K562 (cell line): Measurements from ENCODE around the gene TPGS2. TPM values are rescaled to one million over a fixed set of nuclear protein-coding genes. Genes with fewer than 3 reads are reported as not detected.

ENCODE experiments used
- CBX2 ChIP-seq: fragments of 200-600 bp; sonication (generic); IDR thresholded peaks from one replicate; pipeline ENCODE4 v1.6.1; 2012; ENCODE audit warnings: mild to moderate bottlenecking, low read length, inconsistent platforms; ENCODE audit not compliant: insufficient read depth, poor library complexity, severe bottlenecking
- E2F6 ChIP-seq, 2 experiments: IDR thresholded peaks; 2 replicates each; pipeline ENCODE4 v1.6.1; 2011; ENCODE audit warnings: borderline replicate concordance in 1 of 2, control low read depth in 1 of 2, low read depth in 1 of 2, low read length in 1 of 2, mild to moderate bottlenecking in 1 of 2, mixed read lengths in 1 of 2, moderate library complexity in 1 of 2; ENCODE audit not compliant: insufficient read depth in 1 of 2, insufficient read length in 1 of 2, poor library complexity in 1 of 2, severe bottlenecking in 1 of 2; ENCODE audit errors: extremely low read depth in 1 of 2
- NCOA2 ChIP-seq, 2 experiments: fragments of 450-650 bp; IDR thresholded peaks; 2 replicates each; pipeline ENCODE4 v1.6.1; 2018; ENCODE audit warnings: mild to moderate bottlenecking in 2 of 2, moderate library complexity in 1 of 2; ENCODE audit not compliant: partially characterized antibody in 2 of 2
- NFXL1 ChIP-seq: fragments of 450-650 bp; formaldehyde crosslinking; IDR thresholded peaks from 2 replicates; pipeline ENCODE4 v1.4.0; 2021; ENCODE audit warnings: mild to moderate bottlenecking
- NONO ChIP-seq, 2 experiments: fragments of 200-400 bp in 1 of 2; fragments of 450-650 bp in 1 of 2; formaldehyde crosslinking in 1 of 2; IDR thresholded peaks; 2 replicates each; pipeline ENCODE4 v1.6.1; 2017; ENCODE audit warnings: low read depth in 2 of 2, mild to moderate bottlenecking in 2 of 2, moderate library complexity in 2 of 2, low read length in 1 of 2
- NR2C1 ChIP-seq, 2 experiments: fragments of 450-650 bp; IDR thresholded peaks; 2 replicates each; pipeline ENCODE4 v1.6.1; 2017; ENCODE audit warnings: mild to moderate bottlenecking in 2 of 2, antibody characterized with exemption in 1 of 2, inconsistent platforms in 1 of 2, missing compliant biosample characterization in 1 of 2, missing genetic modification characterization in 1 of 2
- PTRF ChIP-seq: fragments of 450-650 bp; IDR thresholded peaks from 2 replicates; pipeline ENCODE4 v1.6.1; 2016; ENCODE audit warnings: mild to moderate bottlenecking, missing genetic modification characterization, missing compliant biosample characterization
- STAG1 ChIP-seq: sonication (generic); formaldehyde crosslinking; IDR thresholded peaks from 2 replicates; pipeline ENCODE4 v1.5.0; 2020; ENCODE audit warnings: missing genetic modification reagents, borderline replicate concordance
- ZNF232 ChIP-seq: sonication (generic); formaldehyde crosslinking; IDR thresholded peaks from 2 replicates; pipeline ENCODE4 v1.8.0; 2022; ENCODE audit warnings: mild to moderate bottlenecking, missing genetic modification reagents
- ZNF324 ChIP-seq: fragments of 250-450 bp; sonication (Bioruptor Pico); IDR thresholded peaks from 2 replicates; pipeline ENCODE4 v1.4.0; 2020; ENCODE audit warnings: mild to moderate bottlenecking
- ZNF41 ChIP-seq: fragments of 250-450 bp; sonication (Bioruptor Pico); conservative IDR thresholded peaks from 2 replicates; pipeline ENCODE4 v1.4.0; 2020; ENCODE audit warnings: mild to moderate bottlenecking
- ZNF766 ChIP-seq: fragments of 200-800 bp; sonication (Bioruptor generic); conservative IDR thresholded peaks from 2 replicates; pipeline ENCODE4 v1.6.1; 2016; ENCODE audit warnings: missing genetic modification characterization, missing compliant biosample characterization
- ZSCAN32 ChIP-seq: fragments of 450-650 bp; formaldehyde crosslinking; IDR thresholded peaks from 2 replicates; pipeline ENCODE4 v1.4.0; 2020; ENCODE audit warnings: mild to moderate bottlenecking, moderate library complexity
- polyA plus RNA-seq, 8 experiments: library from polyadenylated mRNA; depleted of rRNA in 4 of 8; stranded (reverse) in 5 of 8; unstranded in 3 of 8; fragments of >200 nt; fragmentation: Nextera tagmentation in 2 of 8; fragmentation: Illumina TruSeq in 1 of 8; extraction: Ambion mirVana in 2 of 8; extraction: Trizol in 1 of 8; gene quantifications; 2 replicates each; pipeline versions ENCODE4 v1.2.1 to v1.2.3, GENCODE V29; 2011 to 2014; ENCODE audit warnings: inconsistent platforms in 1 of 8, missing spikeins in 1 of 8
- total RNA-seq, 7 experiments: library from RNA; depleted of rRNA in 6 of 7; stranded (reverse); fragments of >200 nt in 6 of 7; fragmentation: Illumina TruSeq in 2 of 7; extraction: Trizol in 2 of 7; gene quantifications; 2 replicates each; pipeline versions ENCODE4 v1.2.1 to v1.2.3, GENCODE V29; 2011 to 2021; ENCODE audit warnings: low replicate concordance in 1 of 7

TPGS2 gene
- total and polyA plus RNA-seq, 9 of the 15 experiments (the other 6 are each of a cell fraction or from before 2014, with no cell fraction given) = 94.2 to 449 (median 134) TPM

GRCh38 chr18:36821681-36822080 is 7.1 kb downstream of the TPGS2 start (continued):
- TF ChIP-seq E2F6 (IDR thresholded peaks at IDR 0.05; ENCODE audit: borderline replicate concordance in 1 of 2, extremely low read depth in 1 of 2, insufficient read depth in 1 of 2, insufficient read length in 1 of 2, low read depth in 1 of 2, low read length in 1 of 2, poor library complexity in 1 of 2, severe bottlenecking in 1 of 2) = no peak
- TF ChIP-seq ZNF766 = no peak
- no peak for TF ChIP-seq NFXL1
- TF ChIP-seq PTRF (tag) = no peak
- TF ChIP-seq ZNF41 = no peak
- TF ChIP-seq NCOA2 (IDR thresholded peaks at IDR 0.05; ENCODE audit: partially characterized antibody in 2 of 2) = no peak
- no peak for TF ChIP-seq ZNF324 (CRISPR knock-in tag)
- no peak for TF ChIP-seq NR2C1 (IDR thresholded peaks at IDR 0.05)
- TF ChIP-seq NR2C1 (tag; IDR thresholded peaks at IDR 0.05) = no peak
- TF ChIP-seq CBX2 = no peak
- no peak for TF ChIP-seq STAG1 (CRISPR knock-in tag)
- no peak for TF ChIP-seq ZSCAN32 (CRISPR knock-in tag)
- TF ChIP-seq NONO (IDR thresholded peaks at IDR 0.05; ENCODE audit: low read depth in 2 of 2, low read length in 1 of 2) = no peak
- TF ChIP-seq ZNF232 (CRISPR knock-in tag) = no peak
